Kidney (tissue), 14 donors: ENCODE data around the gene MIOS. TPM values are rescaled to one million over a fixed set of nuclear protein-coding genes. Genes with fewer than 3 reads are reported as not detected.

Experiments used
- DNase-seq, 5 donors: peaks; one replicate each; pipeline ENCODE4 v3.0.0-alpha.2; 2013 to 2020
- FAIRE-seq: peaks from 2 replicates; lab custom pipeline; 2012; peaks lifted over from hg19 to GRCh38; lab: Jason Lieb, UNC
- H3K27ac ChIP-seq, 2 donors: one replicate each; pipeline ENCODE4 v1.7.0; 2013; ENCODE audit warnings: low read depth in 2 of 2, low read length in 2 of 2, inconsistent platforms in 1 of 2
- H3K27me3 ChIP-seq: one replicate; pipeline ENCODE4 v1.7.1; 2013; ENCODE audit warnings: low read length, inconsistent platforms; ENCODE audit not compliant: control insufficient read depth, insufficient read depth
- H3K36me3 ChIP-seq, 3 donors: one replicate each; pipeline versions ENCODE4 v1.7.0 to v1.7.1; 2013; ENCODE audit warnings: low read length in 3 of 3, control low read depth in 1 of 3, inconsistent platforms in 1 of 3; ENCODE audit not compliant: insufficient read depth in 3 of 3, control insufficient read depth in 2 of 3
- H3K4me1 ChIP-seq, 3 donors: one replicate each; pipeline versions ENCODE4 v1.7.0 to v1.7.1; 2013; ENCODE audit warnings: low read length in 3 of 3, inconsistent platforms in 1 of 3, low read depth in 1 of 3; ENCODE audit not compliant: control insufficient read depth in 2 of 3, insufficient read depth in 2 of 3
- H3K4me3 ChIP-seq, 3 donors: one replicate each; pipeline versions ENCODE4 v1.7.0 to v1.8.1; 2013; ENCODE audit warnings: low read length in 3 of 3, control low read depth in 1 of 3, inconsistent platforms in 1 of 3
- H3K9ac ChIP-seq, 3 donors: one replicate each; pipeline versions ENCODE4 v1.7.0 to v1.7.1; 2013; ENCODE audit warnings: low read length in 3 of 3, control low read depth in 1 of 3, inconsistent platforms in 1 of 3
- H3K9me3 ChIP-seq, 3 donors: one replicate each; pipeline versions ENCODE4 v1.7.0 to v1.7.1; 2013; ENCODE audit warnings: low read length in 3 of 3, control low read depth in 1 of 3, inconsistent platforms in 1 of 3; ENCODE audit not compliant: control insufficient read depth in 2 of 3, insufficient read depth in 1 of 3
- intact Hi-C: fragments of 100-400 bp; cut with DNase I; formaldehyde crosslinking; loops from one replicate; pipeline ENCODE4 v1.11.1; 2022
- polyA plus RNA-seq: library from polyadenylated mRNA; stranded (reverse); fragments of 350-450 nt; fragmentation: Illumina TruSeq; extraction: RNeasy Lipid Tissue Mini Kit (QIAGEN cat#74804); gene quantifications from one replicate; pipeline ENCODE4 v1.2.3, GENCODE V29; 2014; ENCODE audit warnings: low read depth, low replicate concordance; ENCODE audit not compliant: insufficient read depth
- total RNA-seq: library from RNA; stranded (reverse); fragmentation: NEBNext Ultra II Directional; extraction: Animal tissue kit (Norgen Biotek cat#: 25700); gene quantifications from one replicate; pipeline ENCODE4 v1.2.1, GENCODE V29; 2021
- TF ChIP-seq, protein P1 (sequence below): IDR thresholded peaks from 3 replicates; pipeline ENCODE4 v1.5.1; 2012; ENCODE audit warnings: mild to moderate bottlenecking, moderate library complexity, borderline replicate concordance; ENCODE audit not compliant: insufficient read depth; ENCODE audit errors: extremely low read depth
- donor health status: control.
- donor health status: control.
- donor health status: control.
- donor health status: control.
- donor health status: control.
- donor health status: DM: yes; HTN: yes; CAD: no.
- donor health status: Normal renal cell carcinoma (clear cell type).

MIOS gene
- total and polyA plus RNA-seq, 2 donors from 2014 or later = 12.4 to 37.0 TPM

DNA sequence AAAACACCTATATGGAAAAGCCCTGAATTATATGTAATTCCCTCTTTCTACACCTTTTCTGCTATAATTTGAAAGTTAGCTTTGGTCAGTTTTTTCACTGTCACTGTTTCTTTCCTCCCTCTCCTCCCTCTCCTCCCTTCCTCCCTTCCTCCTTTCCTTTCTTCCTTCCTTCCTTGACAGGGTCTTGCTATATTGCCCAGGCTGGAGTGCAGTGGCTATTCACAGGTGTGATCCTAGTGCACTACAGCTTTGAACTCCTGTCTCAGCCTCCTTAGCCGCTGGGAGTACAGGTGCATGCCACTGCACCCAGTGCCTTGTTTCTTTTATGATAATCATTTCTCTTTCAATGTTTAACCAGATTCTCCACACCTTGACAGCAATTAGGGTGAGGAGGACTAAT, 51.7 kb downstream of the MIOS start:
- intact Hi-C loops = no loop called here
- H3K36me3 ChIP-seq = no peaks in the 10 kb centered on the region
- TF ChIP-seq, protein P1, sequence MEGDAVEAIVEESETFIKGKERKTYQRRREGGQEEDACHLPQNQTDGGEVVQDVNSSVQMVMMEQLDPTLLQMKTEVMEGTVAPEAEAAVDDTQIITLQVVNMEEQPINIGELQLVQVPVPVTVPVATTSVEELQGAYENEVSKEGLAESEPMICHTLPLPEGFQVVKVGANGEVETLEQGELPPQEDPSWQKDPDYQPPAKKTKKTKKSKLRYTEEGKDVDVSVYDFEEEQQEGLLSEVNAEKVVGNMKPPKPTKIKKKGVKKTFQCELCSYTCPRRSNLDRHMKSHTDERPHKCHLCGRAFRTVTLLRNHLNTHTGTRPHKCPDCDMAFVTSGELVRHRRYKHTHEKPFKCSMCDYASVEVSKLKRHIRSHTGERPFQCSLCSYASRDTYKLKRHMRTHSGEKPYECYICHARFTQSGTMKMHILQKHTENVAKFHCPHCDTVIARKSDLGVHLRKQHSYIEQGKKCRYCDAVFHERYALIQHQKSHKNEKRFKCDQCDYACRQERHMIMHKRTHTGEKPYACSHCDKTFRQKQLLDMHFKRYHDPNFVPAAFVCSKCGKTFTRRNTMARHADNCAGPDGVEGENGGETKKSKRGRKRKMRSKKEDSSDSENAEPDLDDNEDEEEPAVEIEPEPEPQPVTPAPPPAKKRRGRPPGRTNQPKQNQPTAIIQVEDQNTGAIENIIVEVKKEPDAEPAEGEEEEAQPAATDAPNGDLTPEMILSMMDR = no peak
- no peak overlapping the region for H3K4me3 ChIP-seq
- H3K4me1 ChIP-seq = no peaks in the 10 kb centered on the region
- H3K9me3 ChIP-seq = no peaks in the 10 kb centered on the region
- DNase-seq (no peak), FAIRE-seq (no peak)
- no peak overlapping the region for H3K27ac ChIP-seq
- no peak overlapping the region for H3K9ac ChIP-seq
- no peaks in the 10 kb centered on the region for H3K27me3 ChIP-seq

DNA sequence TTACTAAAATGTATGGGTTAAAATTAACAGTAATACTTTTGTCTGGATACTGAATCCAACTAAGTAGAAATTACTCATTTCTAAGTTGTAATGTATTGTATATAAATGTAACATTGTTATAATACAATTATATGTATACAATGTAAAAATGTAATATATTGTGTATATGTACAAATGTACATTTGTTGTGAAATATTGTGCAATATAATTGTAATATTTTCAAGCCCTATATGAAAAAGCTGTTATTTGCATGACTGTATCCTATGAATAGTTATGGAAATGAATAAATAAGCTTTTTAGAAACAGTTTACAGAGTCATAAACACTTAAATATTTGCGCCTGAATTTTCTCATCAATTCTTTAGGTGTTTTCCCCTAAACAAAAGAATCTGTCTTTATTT, 53.6 kb downstream of the MIOS start:
- no peak overlapping the region for H3K9ac ChIP-seq
- no peaks in the 10 kb centered on the region for H3K27me3 ChIP-seq
- DNase-seq (no peak), FAIRE-seq (no peak)
- no peaks in the 10 kb centered on the region for H3K36me3 ChIP-seq
- intact Hi-C loops = no loop called here
- H3K9me3 ChIP-seq = no peaks in the 10 kb centered on the region
- H3K27ac ChIP-seq = no peak overlapping the region
- H3K4me1 ChIP-seq = no peaks in the 10 kb centered on the region
- H3K4me3 ChIP-seq = no peak overlapping the region
- TF ChIP-seq, protein P1 = no peak

DNA sequence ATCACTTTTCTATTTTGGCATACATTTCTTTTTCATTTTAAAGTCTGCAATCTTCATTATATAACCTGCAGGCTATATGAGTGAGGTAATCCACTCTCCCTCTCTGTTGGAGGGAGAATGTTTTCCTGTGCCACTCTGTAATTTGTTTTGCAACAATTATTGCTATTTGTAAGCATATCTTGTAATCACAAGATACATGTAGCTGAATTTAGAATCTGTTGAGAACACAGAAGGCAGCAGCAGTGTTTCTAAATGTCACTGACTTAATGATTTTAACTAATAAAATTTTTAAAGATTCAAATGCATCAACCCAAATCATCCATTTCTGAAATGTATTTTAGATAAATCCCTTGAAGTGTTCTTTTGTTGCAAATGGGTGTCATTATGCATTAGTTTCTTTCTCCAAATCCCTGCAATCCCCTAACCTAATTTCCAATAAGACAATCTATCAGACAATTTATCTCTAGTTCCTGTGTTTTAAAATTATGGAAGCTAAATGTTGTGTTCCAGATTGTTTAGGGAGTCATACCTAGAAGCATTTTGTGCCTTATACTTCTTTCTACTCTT, 54.0 kb downstream of the MIOS start:
- H3K27me3 ChIP-seq = no peaks in the 10 kb centered on the region
- no peak overlapping the region for H3K9ac ChIP-seq
- TF ChIP-seq, protein P1 = no peak
- no peak overlapping the region for H3K27ac ChIP-seq
- H3K36me3 ChIP-seq = no peaks in the 10 kb centered on the region
- FAIRE-seq (no peak), DNase-seq (no peak)
- no peak overlapping the region for H3K4me3 ChIP-seq
- intact Hi-C loops = no loop called here
- no peaks in the 10 kb centered on the region for H3K4me1 ChIP-seq
- H3K9me3 ChIP-seq = no peaks in the 10 kb centered on the region

DNA sequence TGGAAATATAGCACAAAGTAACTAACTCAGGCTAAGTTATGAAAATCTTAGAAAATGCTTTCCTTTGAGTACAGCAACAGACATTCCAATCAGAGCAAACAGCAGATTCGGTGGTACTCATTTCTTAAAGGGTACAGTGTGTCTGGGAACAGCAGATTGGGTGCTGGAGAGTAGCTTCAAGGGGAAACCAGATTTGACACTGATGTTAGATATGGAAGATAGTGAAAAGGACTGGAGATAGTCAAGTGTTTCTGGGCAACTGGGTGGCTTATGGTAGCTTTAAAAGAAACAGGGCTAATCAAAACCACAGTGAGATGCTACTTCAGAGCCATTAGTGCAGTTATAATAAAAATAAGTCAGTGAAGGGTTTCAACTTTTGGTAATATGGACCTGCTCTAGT, 61.8 kb downstream of the MIOS start:
- intact Hi-C loops = no loop called here
- Histone ChIP-seq H3K4me1 (no peaks in the 10 kb centered on the region), H3K4me3 (no peak overlapping the region), H3K27ac (no peak overlapping the region), H3K36me3 (no peaks in the 10 kb centered on the region), H3K27me3 (no peaks in the 10 kb centered on the region), H3K9me3 (no peaks in the 10 kb centered on the region), H3K9ac (no peak overlapping the region)
- TF ChIP-seq, protein P1 = no peak
- FAIRE-seq (no peak), DNase-seq (no peak)
